Stomach (tissue), 4 donors: ENCODE data around the gene GAS6.

ENCODE experiments used
- CTCF ChIP-seq, 7 experiments: fragments of 450-650 bp in 4 of 7; fragments of 200-600 bp in 3 of 7; sonication (generic) in 3 of 7; IDR thresholded peaks; one replicate each; pipeline ENCODE4 v1.5.1; 2016 to 2019; ENCODE audit warnings: antibody characterized with exemption in 7 of 7, control low read depth in 2 of 7, mild to moderate bottlenecking in 1 of 7
- EP300 ChIP-seq: sonication (generic); formaldehyde crosslinking; IDR thresholded peaks from one replicate; pipeline ENCODE4 v1.6.1; 2017; ENCODE audit warnings: antibody characterized with exemption
- POLR2A ChIP-seq, 4 donors: fragments of 450-650 bp; IDR thresholded peaks; one replicate each; pipeline ENCODE4 v1.6.1; 2016; ENCODE audit warnings: antibody characterized with exemption in 4 of 4, control low read depth in 2 of 4, mild to moderate bottlenecking in 1 of 4, moderate library complexity in 1 of 4
- POLR2AphosphoS5 ChIP-seq, 3 donors: sonication (generic); formaldehyde crosslinking; IDR thresholded peaks; one replicate each; pipeline ENCODE4 v1.6.1; 2016; ENCODE audit warnings: antibody characterized with exemption in 3 of 3

GRCh38 chr13:113804017-113804702 lies 59.7 kb downstream of the GAS6 start:
- TF ChIP-seq CTCF (IDR thresholded peaks at IDR 0.05): no peak
- no peak for TF ChIP-seq EP300
- no peak for TF ChIP-seq POLR2AphosphoS5 (IDR thresholded peaks at IDR 0.05)
- TF ChIP-seq POLR2A (IDR thresholded peaks at IDR 0.05): no peak
